Activated CD4-positive, alpha-beta T cell treated with anti-CD3 and anti-CD28 coated beads, Interleukin-2, amount 10 ng/mL, durations not matched to agents 24 days and 14 days (primary cell): ENCODE results near the gene MED15. TPM values are rescaled to one million over a fixed set of nuclear protein-coding genes. Genes with fewer than 3 reads are reported as not detected.

Experiments
- DNase-seq: peaks from one replicate; pipeline ENCODE4 v3.0.0; 2022
- H3K27ac Mint-ChIP-seq: one replicate; pipeline ENCODE4 v1.8.0; 2022; ENCODE audit warnings: mild to moderate bottlenecking, mixed read lengths
- H3K27me3 Mint-ChIP-seq: one replicate; pipeline ENCODE4 v1.8.0; 2022; ENCODE audit warnings: mixed read lengths
- H3K36me3 Mint-ChIP-seq: one replicate; pipeline ENCODE4 v1.8.0; 2022; ENCODE audit warnings: low read depth, mild to moderate bottlenecking, mixed read lengths
- H3K4me1 Mint-ChIP-seq: one replicate; pipeline ENCODE4 v1.8.0; 2021; ENCODE audit warnings: mixed read lengths
- H3K4me3 Mint-ChIP-seq: one replicate; pipeline ENCODE4 v1.8.0; 2022; ENCODE audit warnings: mild to moderate bottlenecking, moderate library complexity, mixed read lengths
- H3K9me3 Mint-ChIP-seq: one replicate; pipeline ENCODE4 v1.8.0; 2021; ENCODE audit warnings: mixed read lengths
- intact Hi-C: fragments of 100-400 bp; cut with micrococcal nuclease; formaldehyde crosslinking; loops from one replicate; pipeline ENCODE4 v1.15.1; 2023
- total RNA-seq: library from RNA; stranded (reverse); gene quantifications from 2 replicates; pipeline ENCODE4 v1.2.3, GENCODE V29; 2022

MED15 gene
- total RNA-seq, 1 donor from 2014 or later, result 117 TPM

DNA sequence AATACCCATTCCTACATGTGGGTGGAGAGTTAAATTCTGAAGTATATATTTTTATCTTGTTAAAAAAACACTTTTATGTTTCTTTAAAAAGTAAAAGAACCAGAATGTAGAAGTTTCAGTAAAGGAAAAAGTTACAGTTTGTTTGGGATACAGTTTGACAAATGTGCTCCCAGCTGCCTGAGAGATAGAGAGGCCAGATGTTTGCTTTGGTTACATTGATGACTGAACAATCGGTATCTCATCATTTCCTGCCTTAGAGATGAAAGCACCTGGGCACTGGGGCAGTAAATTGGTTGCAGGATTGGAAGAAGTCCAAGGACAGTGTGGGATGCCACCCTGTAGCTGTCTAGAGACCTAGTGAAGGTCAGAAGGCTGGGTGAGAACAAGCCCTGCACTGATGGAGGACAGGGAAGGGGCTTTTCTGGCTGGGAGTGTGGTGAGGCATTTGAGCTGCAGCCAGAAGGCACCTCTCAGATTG, 16.6 kb downstream of the MED15 start:
- no peaks in the 10 kb centered on the region for H3K9me3 Mint-ChIP-seq
- no peaks in the 10 kb centered on the region for H3K27me3 Mint-ChIP-seq
- peaks cover 47% of the 10 kb centered on the region for H3K4me1 Mint-ChIP-seq
- intact Hi-C loops, result no loop called here
- peak; percentile 63 for DNase-seq
- H3K4me3 Mint-ChIP-seq, result no peak overlapping the region
- H3K36me3 Mint-ChIP-seq, result peaks cover 45% of the 10 kb centered on the region
- peak overlapping the region; percentile 76 for H3K27ac Mint-ChIP-seq

DNA sequence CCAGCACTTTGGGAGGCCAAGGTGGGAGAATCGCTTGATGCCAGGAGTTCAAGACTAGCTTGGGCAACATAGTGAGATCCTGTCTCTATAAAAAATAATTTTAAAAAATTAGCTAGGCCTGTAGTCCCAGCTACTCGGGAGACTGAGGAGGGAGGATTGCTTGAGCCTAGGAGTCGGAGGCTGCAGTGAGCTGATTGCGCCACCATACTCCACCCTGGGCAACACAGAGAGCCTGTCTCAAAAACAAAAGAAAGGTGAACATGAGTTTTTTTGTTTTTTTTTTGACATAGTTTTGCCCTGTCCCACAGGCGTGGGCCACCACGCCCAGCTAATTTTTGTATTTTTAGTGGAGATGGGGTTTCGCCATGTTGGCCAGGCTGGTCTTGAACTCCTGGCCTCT, 17.6 kb downstream of the MED15 start:
- Mint-ChIP-seq H3K4me3 (no peak overlapping the region), H3K27ac (no peak overlapping the region), H3K27me3 (no peaks in the 10 kb centered on the region), H3K9me3 (no peaks in the 10 kb centered on the region), H3K36me3 (peaks cover 44% of the 10 kb centered on the region), H3K4me1 (peaks cover 45% of the 10 kb centered on the region)
- intact Hi-C loops, result no loop called here
- DNase-seq, result no peak

DNA sequence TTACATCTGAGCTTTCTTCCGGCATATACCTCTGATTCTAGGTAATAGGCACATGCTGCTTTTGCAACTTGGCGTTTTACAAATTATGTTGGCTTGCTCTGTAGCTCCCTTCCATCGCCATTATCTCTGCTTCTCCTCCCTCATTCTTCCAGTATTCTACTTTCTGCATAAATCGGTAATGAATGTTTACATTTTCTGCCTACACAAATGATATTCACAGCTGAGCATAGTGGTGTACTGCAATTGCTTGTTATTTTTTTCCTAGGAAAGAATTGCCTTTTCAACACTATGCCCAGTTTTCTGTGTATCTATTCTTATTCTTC, 18.9 kb downstream of the MED15 start:
- no peak overlapping the region for H3K27ac Mint-ChIP-seq

DNA sequence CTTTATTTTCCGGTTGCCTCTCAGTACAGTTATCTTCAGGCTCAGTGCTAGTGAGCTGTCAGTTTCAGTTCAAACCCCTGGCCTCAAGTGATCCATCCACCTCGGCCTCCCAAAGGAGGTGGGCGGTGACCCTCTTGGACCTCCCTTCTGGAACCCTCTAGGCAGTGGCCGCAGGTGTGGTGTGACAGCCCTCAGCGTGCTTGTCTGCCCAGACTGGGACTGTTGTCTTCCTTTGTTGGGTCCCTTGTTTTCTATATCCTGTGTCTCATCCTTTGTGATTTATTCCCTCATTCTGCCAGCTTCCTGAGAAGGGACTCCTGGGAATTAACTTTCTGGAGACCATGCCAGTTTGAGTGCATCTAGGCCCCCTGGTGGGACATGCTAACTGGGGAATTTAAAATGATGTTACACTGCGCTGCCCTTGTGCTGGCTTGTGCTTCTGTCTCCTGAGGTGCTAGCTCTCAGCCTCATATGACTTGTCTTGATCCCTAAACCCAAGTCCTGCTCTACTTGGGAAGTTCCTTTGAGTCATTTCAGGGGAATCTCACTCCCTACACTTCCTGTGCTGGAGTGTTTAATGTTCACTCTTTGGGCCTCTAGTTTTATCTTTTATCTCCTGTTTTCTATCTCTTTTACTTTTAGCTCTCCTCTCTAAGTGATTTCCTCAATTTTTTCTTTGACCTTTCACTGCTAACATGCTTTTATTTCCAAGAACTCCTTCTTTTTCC, 19.4 kb downstream of the MED15 start:
- Mint-ChIP-seq H3K27me3 (no peaks in the 10 kb centered on the region), H3K4me1 (peaks cover 50% of the 10 kb centered on the region), H3K27ac (peak overlapping the region; percentile 27), H3K36me3 (peaks cover 43% of the 10 kb centered on the region), H3K4me3 (no peak overlapping the region), H3K9me3 (no peaks in the 10 kb centered on the region)
- DNase-seq, result no peak
- intact Hi-C loops, result no loop called here

More for the DNA sequence above, 18.9 kb downstream of the MED15 start:
- intact Hi-C loops, result no loop called here
- Mint-ChIP-seq H3K27me3 (no peaks in the 10 kb centered on the region), H3K4me1 (peaks cover 45% of the 10 kb centered on the region), H3K4me3 (no peak overlapping the region), H3K9me3 (no peaks in the 10 kb centered on the region), H3K36me3 (peaks cover 41% of the 10 kb centered on the region)
- DNase-seq, result no peak

DNA sequence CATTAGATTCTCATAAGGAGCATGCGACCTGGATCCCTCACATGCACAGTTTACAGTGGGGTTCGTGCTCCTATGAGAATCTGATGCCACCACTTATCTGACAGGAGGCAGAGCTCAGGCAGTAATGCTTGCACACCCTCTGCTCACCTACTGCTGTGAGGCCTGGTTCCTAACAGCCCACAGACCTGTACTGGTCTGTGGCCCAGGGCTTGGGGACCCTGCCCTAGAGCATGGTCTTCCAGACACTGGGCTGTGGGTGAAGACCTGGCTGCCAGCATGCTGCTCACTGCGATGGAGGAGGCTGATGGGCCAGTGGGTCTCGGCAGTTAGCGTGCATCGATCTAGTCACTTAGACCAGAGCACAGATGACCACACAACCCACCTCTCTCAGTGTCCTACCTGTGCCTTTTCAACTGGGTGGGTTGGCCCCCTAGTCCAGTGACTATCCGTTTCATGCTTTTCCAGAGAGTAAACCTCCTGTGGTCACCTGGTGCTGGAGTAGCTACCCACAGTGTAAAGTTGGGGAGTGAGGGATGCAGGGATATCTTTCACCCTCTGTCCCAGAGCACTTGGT, 21.1 kb downstream of the MED15 start:
- H3K4me1 Mint-ChIP-seq, result peaks cover 43% of the 10 kb centered on the region
- no peak overlapping the region for H3K27ac Mint-ChIP-seq
- no peak for DNase-seq
- no peaks in the 10 kb centered on the region for H3K9me3 Mint-ChIP-seq
- intact Hi-C loops, result no loop called here
- no peak overlapping the region for H3K4me3 Mint-ChIP-seq
- H3K36me3 Mint-ChIP-seq, result peaks cover 36% of the 10 kb centered on the region
- no peaks in the 10 kb centered on the region for H3K27me3 Mint-ChIP-seq

DNA sequence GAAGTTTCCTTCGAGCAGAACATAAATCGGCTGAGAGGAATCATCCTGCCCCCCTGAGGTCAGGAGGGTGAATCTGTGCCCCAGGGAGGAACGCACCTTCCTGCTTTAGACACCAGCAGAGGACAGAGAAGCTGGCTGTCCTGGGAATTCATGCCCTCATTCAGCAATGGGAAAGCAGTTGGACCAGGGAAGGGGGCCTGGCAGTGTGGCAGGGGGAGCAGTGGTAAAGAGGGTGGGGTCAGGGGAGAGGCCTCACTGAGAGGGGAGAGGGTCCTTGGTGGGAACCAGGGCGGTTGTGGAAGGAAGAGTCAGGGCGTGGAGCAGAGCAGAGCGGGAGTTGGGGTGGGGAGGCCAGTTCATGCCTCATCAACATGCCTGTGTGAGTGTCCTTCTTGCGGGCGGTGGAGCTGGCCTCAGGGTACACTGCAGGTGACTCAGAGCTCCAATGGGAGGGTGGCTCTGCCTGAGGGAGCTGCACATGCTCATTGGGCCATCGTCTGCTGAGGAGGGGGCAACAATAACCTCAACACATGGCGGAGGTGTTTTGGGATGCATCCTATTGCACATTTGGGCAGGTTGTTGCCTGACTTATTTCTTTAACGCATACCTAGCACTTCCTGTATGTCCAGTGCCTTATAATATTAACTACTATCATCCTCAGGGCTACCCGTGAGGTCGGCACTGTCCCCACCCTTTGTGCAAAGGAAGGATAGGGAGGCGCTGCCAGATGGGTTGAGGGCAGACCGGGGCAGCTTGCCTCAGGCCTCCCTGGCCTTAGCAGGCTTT, 23.2 kb downstream of the MED15 start:
- intact Hi-C loops, result no loop called here
- Mint-ChIP-seq H3K27me3 (no peaks in the 10 kb centered on the region), H3K4me3 (no peak overlapping the region), H3K36me3 (peaks cover 38% of the 10 kb centered on the region), H3K9me3 (no peaks in the 10 kb centered on the region), H3K27ac (no peak overlapping the region), H3K4me1 (peaks cover 41% of the 10 kb centered on the region)
- DNase-seq, result no peak

DNA sequence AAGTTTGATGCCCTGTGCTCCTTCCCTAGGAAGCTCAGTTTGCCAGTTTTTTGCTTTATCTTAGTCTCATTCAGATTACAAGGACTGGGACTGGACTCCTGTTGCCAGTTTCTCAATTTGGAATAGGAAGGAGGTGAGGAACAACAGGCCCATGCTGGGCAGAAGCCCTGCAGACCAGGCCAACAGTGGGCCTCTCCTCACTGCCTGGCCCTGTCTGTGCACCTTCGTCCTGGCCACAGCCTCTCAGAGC, 23.7 kb downstream of the MED15 start:
- H3K4me3 Mint-ChIP-seq, result no peak overlapping the region
- H3K27me3 Mint-ChIP-seq, result no peaks in the 10 kb centered on the region
- DNase-seq, result no peak
- intact Hi-C loops, result no loop called here
- no peak overlapping the region for H3K27ac Mint-ChIP-seq
- H3K9me3 Mint-ChIP-seq, result no peaks in the 10 kb centered on the region
- peaks cover 38% of the 10 kb centered on the region for H3K36me3 Mint-ChIP-seq
- H3K4me1 Mint-ChIP-seq, result peaks cover 41% of the 10 kb centered on the region

DNA sequence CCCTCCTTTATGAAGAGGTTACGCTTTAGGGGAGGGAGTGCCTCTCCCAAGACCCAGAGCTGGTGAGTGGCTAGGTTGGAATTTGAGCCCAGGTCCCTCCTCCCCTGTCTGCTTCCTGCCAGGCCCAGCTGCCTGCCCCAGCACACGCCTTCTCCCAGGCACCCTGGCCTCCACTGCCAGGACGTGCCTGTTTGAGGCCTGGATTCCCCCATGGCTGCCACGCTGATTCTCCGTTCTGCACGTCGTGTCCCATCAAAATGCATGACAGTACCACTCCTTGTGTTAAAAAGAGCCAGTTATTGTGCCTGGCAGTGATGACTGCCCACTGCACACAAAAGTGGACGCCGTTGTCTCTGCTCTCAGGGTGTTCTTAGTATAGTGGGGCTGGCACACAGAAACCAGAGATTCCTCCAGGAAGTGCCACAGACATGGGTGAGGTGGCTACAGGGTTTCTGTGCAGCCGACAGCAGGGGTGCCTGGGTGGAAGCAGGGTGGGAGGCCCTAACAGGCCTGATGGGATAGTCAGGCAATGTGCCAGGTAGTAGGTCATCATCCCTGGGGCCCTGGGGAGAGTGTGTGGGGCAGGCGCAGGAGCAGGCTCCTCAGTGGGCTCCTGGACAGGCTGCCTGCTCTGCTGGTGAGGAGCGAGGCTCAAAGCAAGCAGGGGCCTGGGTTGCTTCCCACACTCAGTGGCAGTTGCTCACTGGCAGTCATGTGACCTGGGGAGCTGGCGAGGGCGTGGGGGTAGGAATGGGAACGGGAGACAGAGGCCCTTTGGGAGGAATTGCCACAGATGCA, 24.2 kb downstream of the MED15 start:
- Mint-ChIP-seq H3K27ac (peak overlapping the region; percentile 62), H3K4me1 (peaks cover 38% of the 10 kb centered on the region), H3K27me3 (no peaks in the 10 kb centered on the region), H3K36me3 (peaks cover 37% of the 10 kb centered on the region), H3K4me3 (no peak overlapping the region), H3K9me3 (no peaks in the 10 kb centered on the region)
- intact Hi-C loops, result no loop called here
- no peak for DNase-seq

DNA sequence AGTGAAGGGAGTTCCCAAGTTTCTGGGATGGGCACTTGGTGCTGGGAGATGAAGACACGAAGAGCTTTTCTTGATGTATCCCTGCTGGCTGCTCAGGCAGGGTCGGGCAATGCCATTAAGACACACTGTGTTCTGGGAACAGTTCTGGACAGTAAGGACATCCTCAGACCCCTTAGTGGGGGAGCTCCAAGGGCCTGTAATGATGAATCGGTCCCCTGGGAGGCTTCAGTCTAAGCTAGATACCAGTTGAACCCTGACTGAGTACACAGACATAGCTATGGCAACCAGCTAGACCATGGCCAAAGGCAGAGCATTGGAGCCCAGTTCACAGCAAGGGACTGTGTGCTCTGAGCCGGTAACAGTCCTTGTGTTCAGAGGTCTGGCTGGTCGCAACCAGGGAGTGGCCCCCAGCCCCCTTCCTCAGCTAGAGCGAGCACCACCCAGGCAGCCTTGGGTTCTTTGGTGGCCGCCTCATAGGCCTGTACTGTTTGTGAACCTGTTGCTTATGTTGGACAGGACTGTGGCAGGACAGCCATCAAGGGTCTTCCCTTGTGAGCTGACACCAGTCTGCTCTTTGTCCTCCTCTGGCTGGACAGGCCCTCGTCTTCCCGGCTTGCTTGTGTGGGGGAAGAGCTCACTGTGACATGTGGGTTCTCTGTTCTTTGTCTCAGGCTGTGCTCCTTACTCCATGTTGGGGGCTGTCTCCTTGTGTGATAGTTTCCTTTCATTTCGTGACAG, 25.0 kb downstream of the MED15 start:
- Mint-ChIP-seq H3K4me3 (no peak overlapping the region), H3K27me3 (no peaks in the 10 kb centered on the region), H3K9me3 (no peaks in the 10 kb centered on the region), H3K4me1 (peaks cover 32% of the 10 kb centered on the region), H3K27ac (peak overlapping the region; percentile 62), H3K36me3 (peaks cover 35% of the 10 kb centered on the region)
- intact Hi-C loops, result no loop called here
- DNase-seq, result no peak

DNA sequence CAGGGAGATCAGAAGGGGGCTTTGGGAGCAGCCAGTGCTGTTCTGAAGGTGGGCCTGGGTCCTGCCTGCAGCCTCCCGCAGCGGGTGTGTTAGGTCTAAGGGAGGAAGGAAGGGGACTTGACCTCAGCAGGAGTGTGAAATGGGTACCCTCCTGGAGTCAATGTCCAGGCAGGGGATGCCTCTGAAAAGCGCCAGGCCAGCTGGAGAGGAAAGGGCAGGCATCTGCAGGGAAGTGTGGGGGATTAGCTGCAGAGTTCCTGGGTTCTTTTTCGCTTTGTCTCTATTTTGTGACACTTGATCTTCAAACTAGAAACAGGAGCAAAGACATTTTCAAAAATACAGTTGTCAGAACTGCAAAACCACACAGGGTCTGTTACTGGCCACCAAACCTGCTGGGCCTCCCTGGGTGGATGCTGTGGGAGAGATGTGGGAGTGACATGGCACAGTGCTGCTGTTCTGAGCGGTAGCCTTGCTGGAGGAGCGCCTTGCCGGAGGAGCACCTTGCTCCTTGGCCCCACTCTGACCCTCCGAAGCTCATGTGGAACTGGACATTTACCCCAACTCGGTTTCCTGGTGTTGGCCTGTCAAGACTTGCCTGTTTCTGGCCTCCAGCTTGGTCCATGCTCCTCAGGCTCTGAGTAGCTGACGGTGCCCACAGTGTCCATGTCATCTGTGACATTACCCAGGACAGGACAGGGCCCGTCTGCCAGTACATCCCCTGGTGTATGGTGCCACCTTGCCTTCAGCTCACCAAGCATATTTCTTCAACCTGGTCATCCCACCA, 25.9 kb downstream of the MED15 start:
- Mint-ChIP-seq H3K27ac (peak overlapping the region; percentile 51), H3K4me1 (peaks cover 31% of the 10 kb centered on the region), H3K36me3 (peaks cover 35% of the 10 kb centered on the region), H3K27me3 (no peaks in the 10 kb centered on the region), H3K4me3 (no peak overlapping the region), H3K9me3 (no peaks in the 10 kb centered on the region)
- intact Hi-C loops, result no loop called here
- no peak for DNase-seq

DNA sequence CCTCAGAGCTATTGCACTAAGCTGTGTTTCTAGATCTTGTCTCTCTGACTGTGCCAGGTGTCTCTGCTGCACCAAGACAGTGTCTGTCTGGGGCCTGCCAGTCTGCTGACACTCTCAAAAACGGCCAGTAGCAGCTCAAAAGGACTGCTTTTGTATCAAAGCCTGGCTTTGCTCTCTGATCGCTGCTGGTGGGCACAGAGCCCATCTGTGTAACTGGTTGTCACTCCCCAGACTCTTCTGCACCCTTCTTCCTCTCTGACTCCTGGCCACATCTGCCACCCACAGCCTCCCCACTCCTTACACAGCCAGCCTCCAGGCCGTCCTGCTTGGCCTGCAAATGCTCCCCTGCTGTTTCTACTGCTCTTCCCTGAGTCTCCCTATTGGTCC, 26.5 kb downstream of the MED15 start:
- Mint-ChIP-seq H3K9me3 (no peaks in the 10 kb centered on the region), H3K27me3 (no peaks in the 10 kb centered on the region), H3K4me1 (peaks cover 31% of the 10 kb centered on the region), H3K27ac (peak overlapping the region; percentile 51), H3K36me3 (peaks cover 39% of the 10 kb centered on the region), H3K4me3 (no peak overlapping the region)
- DNase-seq, result no peak
- intact Hi-C loops, result no loop called here

DNA sequence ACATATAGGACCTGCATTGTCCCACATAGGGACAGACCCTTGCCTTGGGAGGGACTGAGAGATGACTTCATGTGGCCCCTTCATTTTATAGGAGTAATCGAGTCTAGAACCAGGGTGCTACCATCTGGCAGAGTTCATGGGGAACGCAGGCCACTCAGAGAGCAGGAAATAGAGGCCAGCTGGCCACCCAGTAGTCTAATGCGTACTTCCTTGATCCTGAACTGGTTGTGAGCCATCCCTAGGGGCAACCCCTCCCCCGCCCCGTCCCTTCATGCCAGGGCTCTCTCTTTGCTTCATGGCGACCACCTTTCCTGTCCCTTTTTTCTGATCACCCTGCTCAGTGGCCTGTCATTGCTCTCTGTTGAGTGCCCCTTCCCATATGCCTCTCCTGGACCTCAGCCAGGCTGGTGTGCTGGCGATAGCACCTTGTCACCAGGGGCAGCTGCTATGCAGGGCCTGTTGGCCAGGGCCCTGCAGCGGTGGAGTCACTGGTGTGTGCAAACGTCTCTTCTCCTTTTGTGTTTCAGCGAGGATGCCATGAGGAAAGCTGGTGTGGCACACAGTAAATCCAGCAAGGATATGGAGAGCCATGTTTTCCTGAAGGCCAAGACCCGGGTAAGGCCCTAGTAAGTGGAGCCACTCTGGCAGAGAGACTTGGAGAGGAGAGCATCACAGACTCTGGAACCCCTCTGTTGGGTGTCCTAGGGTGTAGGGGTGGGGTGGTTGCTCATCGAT, 29.3 kb downstream of the MED15 start:
- H3K36me3 Mint-ChIP-seq, result peaks cover 46% of the 10 kb centered on the region
- H3K27ac Mint-ChIP-seq, result peak overlapping the region; percentile 25
- no peak overlapping the region for H3K4me3 Mint-ChIP-seq
- H3K4me1 Mint-ChIP-seq, result peaks cover 25% of the 10 kb centered on the region
- intact Hi-C loops, result no loop called here
- H3K9me3 Mint-ChIP-seq, result no peaks in the 10 kb centered on the region
- H3K27me3 Mint-ChIP-seq, result no peaks in the 10 kb centered on the region
- DNase-seq, result no peak
